Trophoblast cell (in vitro differentiated cells and primary cell): Measurements from ENCODE around the gene YIF1A.

Experiments
- DNase-seq, 2 donors: peaks; one replicate each; pipeline ENCODE4 v3.0.0-alpha.2; 2016
- H2AFZ ChIP-seq: 2 replicates; pipeline ENCODE4 v1.6.1; 2013; ENCODE audit warnings: low read length, moderate library complexity, mild to moderate bottlenecking; ENCODE audit not compliant: insufficient read depth, poor library complexity
- H2AK5ac ChIP-seq: 2 replicates; pipeline ENCODE4 v1.6.1; 2013; ENCODE audit warnings: mild to moderate bottlenecking, low read length
- H2BK120ac ChIP-seq: 2 replicates; pipeline ENCODE4 v1.6.1; 2013; ENCODE audit warnings: low read length, mild to moderate bottlenecking, moderate library complexity; ENCODE audit not compliant: insufficient read depth, poor library complexity
- H2BK12ac ChIP-seq: 2 replicates; pipeline ENCODE4 v1.6.1; 2013; ENCODE audit warnings: mild to moderate bottlenecking, low read length, moderate library complexity
- H2BK5ac ChIP-seq: 2 replicates; pipeline ENCODE4 v1.6.1; 2013; ENCODE audit warnings: low read length, low read depth, moderate library complexity, mild to moderate bottlenecking; ENCODE audit not compliant: poor library complexity
- H3K14ac ChIP-seq: 2 replicates; pipeline ENCODE4 v1.6.1; 2013; ENCODE audit warnings: mild to moderate bottlenecking, low read length
- H3K18ac ChIP-seq: 2 replicates; pipeline ENCODE4 v1.6.1; 2013; ENCODE audit warnings: mild to moderate bottlenecking, low read length
- H3K23ac ChIP-seq: 2 replicates; pipeline ENCODE4 v1.6.1; 2013; ENCODE audit warnings: low read length
- H3K27ac ChIP-seq: 2 replicates; pipeline ENCODE4 v1.5.1; 2013; ENCODE audit warnings: low read depth, mild to moderate bottlenecking, inconsistent platforms, low read length, moderate library complexity
- H3K27me3 ChIP-seq: 2 replicates; pipeline ENCODE4 v1.6.1; 2013; ENCODE audit warnings: inconsistent platforms, mild to moderate bottlenecking, low read length, moderate library complexity; ENCODE audit not compliant: insufficient read depth
- H3K36me3 ChIP-seq, 2 experiments: 1 replicate in 1 of 2; 2 replicates in 1 of 2; pipeline ENCODE4 v1.6.1; 2013; ENCODE audit warnings: low read length in 2 of 2, mild to moderate bottlenecking in 2 of 2, moderate library complexity in 1 of 2; ENCODE audit not compliant: insufficient read depth in 2 of 2, control insufficient read depth in 1 of 2
- H3K4ac ChIP-seq: 2 replicates; pipeline ENCODE4 v1.6.1; 2013; ENCODE audit warnings: low read depth, mild to moderate bottlenecking, low read length, moderate library complexity
- H3K4me1 ChIP-seq, 2 experiments: 1 replicate in 1 of 2; 2 replicates in 1 of 2; pipeline ENCODE4 v1.6.1; 2013; ENCODE audit warnings: low read length in 2 of 2, mild to moderate bottlenecking in 2 of 2, moderate library complexity in 1 of 2; ENCODE audit not compliant: insufficient read depth in 2 of 2, control insufficient read depth in 1 of 2
- H3K4me2 ChIP-seq: 2 replicates; pipeline ENCODE4 v1.6.1; 2013; ENCODE audit warnings: inconsistent platforms, mild to moderate bottlenecking, low read length, moderate library complexity
- H3K4me3 ChIP-seq: 2 replicates; pipeline ENCODE4 v1.5.1; 2013; ENCODE audit warnings: mild to moderate bottlenecking, low read depth, low read length, inconsistent platforms
- H3K79me1 ChIP-seq: one replicate; pipeline ENCODE4 v1.6.1; 2013; ENCODE audit warnings: low read length
- H3K79me2 ChIP-seq: 2 replicates; pipeline ENCODE4 v1.6.1; 2013; ENCODE audit warnings: low read length, mild to moderate bottlenecking; ENCODE audit not compliant: control insufficient read depth, insufficient read depth, poor library complexity
- H3K9ac ChIP-seq: 2 replicates; pipeline ENCODE4 v1.6.1; 2013; ENCODE audit warnings: mild to moderate bottlenecking, low read length
- H3K9me3 ChIP-seq: 2 replicates; pipeline ENCODE4 v1.6.1; 2013; ENCODE audit warnings: low read depth, mild to moderate bottlenecking, control low read depth, inconsistent platforms, low read length; ENCODE audit not compliant: insufficient read depth
- H4K12ac ChIP-seq: 2 replicates; pipeline ENCODE4 v1.6.1; 2013; ENCODE audit warnings: low read depth, mild to moderate bottlenecking, low read length, moderate library complexity
- H4K8ac ChIP-seq: 2 replicates; pipeline ENCODE4 v1.6.1; 2013; ENCODE audit warnings: low read depth, mild to moderate bottlenecking, low read length, moderate library complexity
- H4K91ac ChIP-seq: one replicate; pipeline ENCODE4 v1.6.1; 2013; ENCODE audit warnings: low read depth, mild to moderate bottlenecking, low read length, moderate library complexity
- WGBS: extraction: QIAGEN DNeasy Blood & Tissue Kit; methylation state at CpG from one replicate; pipeline ENCODE4 v1.1.7; 2013; ENCODE audit warnings: missing lambda C conversion rate; ENCODE audit not compliant: insufficient read length, insufficient coverage; ENCODE audit errors: extremely low coverage; 5-methylcytosine and 5-hydroxymethylcytosine counted together

Gene YIF1A

DNA sequence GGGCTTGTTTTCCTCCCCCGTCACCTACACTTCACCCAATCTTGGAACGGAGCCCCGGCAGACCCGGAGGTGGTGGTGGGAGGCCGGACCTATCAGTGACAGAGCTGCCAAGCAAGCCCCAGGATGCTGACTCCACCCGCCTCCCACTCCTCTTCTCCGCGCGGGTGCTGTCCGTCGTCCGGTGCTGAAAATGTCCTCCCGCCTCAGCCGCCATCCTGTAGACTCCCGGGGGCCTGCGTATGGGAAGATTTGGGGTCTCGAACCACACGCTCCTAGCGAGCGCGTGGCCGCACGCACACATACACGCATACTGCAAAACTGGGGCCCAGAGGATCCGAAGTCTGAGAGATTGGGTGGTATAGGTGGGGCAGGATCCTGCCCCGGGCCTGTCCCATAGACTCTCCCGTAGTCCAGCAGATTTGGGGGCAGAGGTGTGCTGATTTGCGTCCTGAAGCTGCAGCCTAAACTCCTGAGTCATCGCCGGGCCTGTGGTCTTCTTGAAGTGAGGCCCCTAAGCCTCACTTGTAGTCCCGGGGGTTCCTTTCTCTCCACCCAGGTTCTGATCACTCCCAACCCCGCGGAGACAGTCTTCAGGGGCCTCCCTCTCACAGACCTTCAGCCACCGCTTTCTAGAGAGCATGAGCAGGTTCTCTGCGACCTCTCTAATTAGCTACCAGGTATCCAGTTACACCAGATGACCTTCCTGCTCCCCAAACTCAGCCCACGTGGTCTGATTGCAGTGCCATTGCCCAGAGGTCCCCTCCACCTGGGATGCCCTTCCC is 796 bp upstream of the YIF1A start:
- peaks cover 19 to 23% of the 10 kb centered on the region in 2 experiments for H3K36me3 ChIP-seq
- peak overlapping the region; percentile 86 for H4K8ac ChIP-seq
- H2BK5ac ChIP-seq, result peak overlapping the region; percentile 46
- peak overlapping the region; percentile 97 for H3K4me2 ChIP-seq
- H3K18ac ChIP-seq, result peak overlapping the region; percentile 61
- DNase-seq, result peak in 1 of 2 donors; percentile 77
- H3K4ac ChIP-seq, result peak overlapping the region; percentile 30
- H3K9me3 ChIP-seq, result peaks cover 3% of the 10 kb centered on the region
- H3K14ac ChIP-seq, result peak overlapping the region; percentile 45
- H3K27ac ChIP-seq, result peak overlapping the region; percentile 72
- WGBS, result no CpG with 5 or more reads among the region's 36 CpGs
- H3K27me3 ChIP-seq, result peaks cover 20% of the 10 kb centered on the region
- no peak overlapping the region for H3K23ac ChIP-seq
- peak overlapping the region; percentile 38 for H2AFZ ChIP-seq
- H3K4me3 ChIP-seq, result peak overlapping the region; percentile 78
- peak overlapping the region; percentile 65 for H4K12ac ChIP-seq
- peaks cover 12 to 15% of the 10 kb centered on the region in 2 experiments for H3K4me1 ChIP-seq
- H4K91ac ChIP-seq, result peak overlapping the region; percentile 79
- H2BK12ac ChIP-seq, result no peak overlapping the region
- H3K79me2 ChIP-seq, result peaks cover 10% of the 10 kb centered on the region
- no peak overlapping the region for H2BK120ac ChIP-seq
- peak overlapping the region; percentile 23 for H2AK5ac ChIP-seq
- H3K9ac ChIP-seq, result peak overlapping the region; percentile 54
- H3K79me1 ChIP-seq, result peaks cover 8% of the 10 kb centered on the region

DNA sequence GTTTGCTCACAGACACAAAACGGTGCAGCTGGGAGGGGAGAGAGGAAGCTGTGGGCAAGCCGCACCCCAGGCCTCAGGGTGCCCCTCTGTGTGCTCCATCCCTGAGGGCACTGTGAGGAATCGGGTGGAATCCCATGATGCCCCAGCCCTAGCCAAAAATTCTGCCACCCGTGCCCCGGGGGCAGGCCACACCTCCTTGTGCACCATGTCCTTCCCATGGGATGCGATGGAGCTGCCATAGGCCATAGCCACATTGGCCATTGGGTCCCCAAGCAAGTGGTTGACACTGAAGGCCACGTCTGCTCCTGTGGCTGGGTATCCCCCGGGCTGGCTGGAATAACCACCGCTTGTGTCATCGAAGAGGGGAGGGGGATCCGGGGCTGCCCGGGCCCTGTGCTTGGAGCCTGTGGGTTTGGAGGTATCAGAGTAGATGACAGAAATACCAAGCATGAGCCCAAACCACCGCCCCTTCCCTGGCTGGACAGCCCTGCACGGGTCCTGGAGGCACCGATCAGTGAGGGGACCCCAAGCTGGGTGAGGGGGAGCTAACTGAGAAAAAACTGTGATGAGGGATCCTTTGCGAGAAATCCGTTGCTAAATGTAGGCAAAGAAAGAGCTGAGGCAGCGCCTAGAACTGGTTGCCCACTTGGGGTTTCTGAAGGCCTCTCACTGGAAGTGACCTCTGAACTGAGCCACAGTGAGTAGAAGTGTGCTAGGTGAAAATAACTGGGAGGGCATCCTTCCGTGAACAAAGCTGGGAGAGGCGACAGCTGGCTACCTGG is 863 bp downstream of the YIF1A start:
- Histone ChIP-seq H4K8ac (peak overlapping the region; percentile 98), H4K91ac (peak overlapping the region; percentile 97)

GRCh38 chr11:66287211-66287888 is 1.6 kb downstream of the YIF1A start:
- Histone ChIP-seq H3K36me3 (peaks cover 27 to 34% of the 10 kb centered on the region in 2 experiments), H4K12ac (no peak overlapping the region), H4K8ac (no peak overlapping the region), H3K79me1 (peaks cover 8% of the 10 kb centered on the region), H2AK5ac (peak overlapping the region; percentile 43), H3K4me3 (no peak overlapping the region), H2BK5ac (no peak overlapping the region), H3K9ac (no peak overlapping the region), H3K9me3 (peaks cover under 1% of the 10 kb centered on the region), H2BK120ac (no peak overlapping the region), H3K27ac (no peak overlapping the region), H4K91ac (no peak overlapping the region), H3K4me2 (peak overlapping the region; percentile 62), H2BK12ac (no peak overlapping the region), H3K79me2 (peaks cover 10% of the 10 kb centered on the region), H2AFZ (no peak overlapping the region), H3K14ac (no peak overlapping the region), H3K18ac (no peak overlapping the region), H3K4me1 (peaks cover 12 to 15% of the 10 kb centered on the region in 2 experiments), H3K27me3 (peaks cover 14% of the 10 kb centered on the region), H3K23ac (no peak overlapping the region), H3K4ac (no peak overlapping the region)
- WGBS, result no CpG with 5 or more reads among the region's 10 CpGs
- DNase-seq, result no peak

More for the DNA sequence above, 863 bp downstream of the YIF1A start:
- peak overlapping the region; percentile 62 for H3K4me2 ChIP-seq
- H3K4me1 ChIP-seq, result peaks cover 12 to 15% of the 10 kb centered on the region in 2 experiments
- peak overlapping the region; percentile 62 for H2BK120ac ChIP-seq
- peak overlapping the region; percentile 92 for H4K12ac ChIP-seq
- peaks cover 3% of the 10 kb centered on the region for H3K9me3 ChIP-seq
- peak overlapping the region; percentile 85 for H2BK5ac ChIP-seq
- H3K14ac ChIP-seq, result peak overlapping the region; percentile 96
- no CpG with 5 or more reads among the region's 20 CpGs for WGBS
- H3K4me3 ChIP-seq, result peak overlapping the region; percentile 84
- no peak overlapping the region for H3K23ac ChIP-seq
- no peak for DNase-seq
- peaks cover 10% of the 10 kb centered on the region for H3K79me2 ChIP-seq
- peak overlapping the region; percentile 86 for H3K4ac ChIP-seq
- peak overlapping the region; percentile 43 for H2AK5ac ChIP-seq
- peak overlapping the region; percentile 97 for H3K18ac ChIP-seq
- peaks cover 8% of the 10 kb centered on the region for H3K79me1 ChIP-seq
- H3K27ac ChIP-seq, result peak overlapping the region; percentile 63
- no peak overlapping the region for H2BK12ac ChIP-seq
- peak overlapping the region; percentile 94 for H2AFZ ChIP-seq
- peak overlapping the region; percentile 86 for H3K9ac ChIP-seq
- peaks cover 20% of the 10 kb centered on the region for H3K27me3 ChIP-seq
- H3K36me3 ChIP-seq, result peaks cover 27 to 34% of the 10 kb centered on the region in 2 experiments

DNA sequence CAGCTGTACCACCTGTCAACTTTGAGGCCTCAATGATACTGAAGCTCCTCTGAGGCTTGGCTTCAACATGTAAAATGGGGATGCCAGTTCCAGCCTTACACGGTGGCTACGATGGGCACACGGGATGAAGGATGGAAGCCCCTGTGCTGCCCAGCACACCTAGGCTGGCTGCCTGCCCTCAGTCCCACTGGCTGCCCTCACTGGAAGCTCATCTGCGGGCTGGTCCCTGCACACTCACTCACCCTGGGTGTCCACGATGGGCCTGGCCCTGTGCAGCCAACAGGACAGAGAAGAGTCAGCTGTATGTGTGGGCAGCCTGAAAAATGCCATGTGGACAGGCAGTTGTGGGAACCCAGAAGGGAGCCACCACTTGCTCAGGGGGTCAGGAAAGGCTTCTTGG is 2.2 kb downstream of the YIF1A start:
- Histone ChIP-seq H4K91ac (no peak overlapping the region), H3K14ac (no peak overlapping the region), H3K23ac (no peak overlapping the region), H2BK5ac (no peak overlapping the region), H4K8ac (no peak overlapping the region), H3K18ac (no peak overlapping the region), H3K27me3 (peaks cover 8% of the 10 kb centered on the region), H2BK12ac (no peak overlapping the region), H3K4me1 (peaks cover 12 to 15% of the 10 kb centered on the region in 2 experiments), H2AK5ac (no peak overlapping the region), H3K9ac (no peak overlapping the region), H3K79me2 (peaks cover 10% of the 10 kb centered on the region), H3K4ac (no peak overlapping the region), H3K4me2 (no peak overlapping the region), H3K79me1 (peaks cover 8% of the 10 kb centered on the region), H3K36me3 (peaks cover 27 to 34% of the 10 kb centered on the region in 2 experiments), H2BK120ac (no peak overlapping the region), H3K4me3 (no peak overlapping the region), H4K12ac (no peak overlapping the region), H3K27ac (no peak overlapping the region), H3K9me3 (no peaks in the 10 kb centered on the region), H2AFZ (no peak overlapping the region)
- WGBS, result no CpG with 5 or more reads among the region's 5 CpGs
- DNase-seq, result no peak
